ENCODE data around the gene ZNF335. TPM values are rescaled to one million over a fixed set of nuclear protein-coding genes. Genes with fewer than 3 reads are reported as not detected.

ZNF335 gene
- total and polyA plus RNA-seq, 2 of the 8 experiments (the other 6 are each of a cell fraction or from before 2014, with no cell fraction given): 12.4 to 14.6 TPM

- TF ChIP-seq RXRA (IDR thresholded peaks at IDR 0.05; ENCODE audit: insufficient read depth, low read depth, low read length): no peak
- TF ChIP-seq POLR2AphosphoS5 (IDR thresholded peaks at IDR 0.05; ENCODE audit: low read depth, low read length): no peak
- no peak for TF ChIP-seq CBX8 (IDR thresholded peaks at IDR 0.05; ENCODE audit: borderline replicate concordance, low read depth, low read length)
- TF ChIP-seq RAD21 (IDR thresholded peaks at IDR 0.05 in 1 of 2, conservative IDR thresholded peaks at IDR 0.05 in 1 of 2; ENCODE audit: low read depth in 2 of 2, low read length in 2 of 2): peak; percentile 56 to 66
- TF ChIP-seq SP2 (IDR thresholded peaks at IDR 0.05; ENCODE audit: low read length): no peak
- TF ChIP-seq USF2 (IDR thresholded peaks at IDR 0.05; ENCODE audit: low read length): no peak
- TF ChIP-seq SAP30 (IDR thresholded peaks at IDR 0.05; ENCODE audit: insufficient read depth, insufficient replicate concordance, low read length): no peak
- no peak for TF ChIP-seq CTBP2 (IDR thresholded peaks at IDR 0.05; ENCODE audit: borderline replicate concordance, insufficient read depth, insufficient read length, low read length)
Observed at GRCh38 chr20:45963059-45964005, 8.7 kb downstream of the ZNF335 start (continued).

Data from H1 (cell line).